ENCODE measurements around the gene BCKDHB.
"Not testable (repeated sequence)": the region's sequence is repeated elsewhere in the genome, so short reads cannot be mapped to it uniquely, and the experiment has no call there.

The BCKDHB gene

GRCh38 chr6:80211286-80211685 is 104.8 kb downstream of the BCKDHB start:
- DNase-seq: no peak

GRCh38 chr6:80211890-80212289 is 105.4 kb downstream of the BCKDHB start:
- peak; percentile 79 for DNase-seq

GRCh38 chr6:80214436-80215022 is 108.1 kb downstream of the BCKDHB start:
- peak; percentile 15 for DNase-seq

- no peak for DNase-seq
Measured at GRCh38 chr6:80215063-80215462, 108.6 kb downstream of the BCKDHB start.

- no peak for DNase-seq
Measured at GRCh38 chr6:80217794-80218193, 111.3 kb downstream of the BCKDHB start.

GRCh38 chr6:80223743-80224212 is 117.3 kb downstream of the BCKDHB start:
- no peak for DNase-seq

- no peak for DNase-seq
Measured at GRCh38 chr6:80226151-80226550, 119.7 kb downstream of the BCKDHB start.

GRCh38 chr6:80226699-80227098 is 120.2 kb downstream of the BCKDHB start:
- no peak for DNase-seq

GRCh38 chr6:80227545-80228105 is 121.2 kb downstream of the BCKDHB start:
- no peak for DNase-seq

- DNase-seq: no peak
Measured at GRCh38 chr6:80233262-80233661, 126.8 kb downstream of the BCKDHB start.

GRCh38 chr6:80233958-80234357 is 127.5 kb downstream of the BCKDHB start:
- DNase-seq: no peak

- no peak for DNase-seq
Measured at GRCh38 chr6:80234401-80234800, 127.9 kb downstream of the BCKDHB start.

GRCh38 chr6:80234908-80235307 is 128.4 kb downstream of the BCKDHB start:
- DNase-seq: no peak

GRCh38 chr6:80235647-80236046 is 129.2 kb downstream of the BCKDHB start:
- DNase-seq: no peak

- DNase-seq: not testable (repeated sequence)
Measured at GRCh38 chr6:80238754-80239153, 132.3 kb downstream of the BCKDHB start.

GRCh38 chr6:80245043-80245442 is 138.6 kb downstream of the BCKDHB start:
- no peak for DNase-seq

GRCh38 chr6:80249897-80250296 is 143.4 kb downstream of the BCKDHB start:
- no peak for DNase-seq

GRCh38 chr6:80250391-80250997 is 144.0 kb downstream of the BCKDHB start:
- no peak for DNase-seq

GRCh38 chr6:80251321-80251720 is 144.8 kb downstream of the BCKDHB start:
- no peak for DNase-seq

GRCh38 chr6:80254716-80255115 is 148.2 kb downstream of the BCKDHB start:
- no peak for DNase-seq

GRCh38 chr6:80256691-80257090 is 150.2 kb downstream of the BCKDHB start:
- DNase-seq: no peak

- no peak for DNase-seq
Measured at GRCh38 chr6:80259118-80259517, 152.6 kb downstream of the BCKDHB start.

- no peak for DNase-seq
Measured at GRCh38 chr6:80263585-80263984, 157.1 kb downstream of the BCKDHB start.

GRCh38 chr6:80268865-80269730 is 162.6 kb downstream of the BCKDHB start:
- no peak for DNase-seq

Data from GF-D8 (cell line).